HG02623 (cell line): ENCODE data around the gene PRR7.

Source experiments
- ATAC-seq: cut with Tn5 transposase; IDR thresholded peaks from one replicate; pipeline ENCODE4 v1.9.1; 2021; ENCODE audit warnings: moderate library complexity; ENCODE audit not compliant: unreplicated experiment

Gene PRR7

GRCh38 chr5:177466861-177467260 is 20.2 kb downstream of the PRR7 start:
- ATAC-seq, result no peak

- no peak for ATAC-seq
These were observed 20.8 kb downstream of the PRR7 start for GRCh38 chr5:177467436-177467835.

- no peak for ATAC-seq
These were observed 21.7 kb downstream of the PRR7 start for GRCh38 chr5:177468329-177468684.

GRCh38 chr5:177468685-177469628 is 22.3 kb downstream of the PRR7 start:
- no peak for ATAC-seq

- no peak for ATAC-seq
These were observed 23.3 kb downstream of the PRR7 start for GRCh38 chr5:177469750-177470525.

GRCh38 chr5:177470759-177471536 is 24.3 kb downstream of the PRR7 start:
- no peak for ATAC-seq

GRCh38 chr5:177471610-177472356 is 25.2 kb downstream of the PRR7 start:
- ATAC-seq, result no peak

GRCh38 chr5:177472460-177473442 is 26.1 kb downstream of the PRR7 start:
- no peak for ATAC-seq

GRCh38 chr5:177473443-177474001 is 26.9 kb downstream of the PRR7 start, which contains the start of gene DBN1:
Gene DBN1 (minus strand): TSS chr5:177473634. CDS start chr5:177473521, 113 bp downstream.
- ATAC-seq, result no peak

GRCh38 chr5:177474002-177474476 is 27.4 kb downstream of the PRR7 start:
- ATAC-seq, result no peak

GRCh38 chr5:177474846-177475562 is 28.4 kb downstream of the PRR7 start:
- no peak for ATAC-seq

- no peak for ATAC-seq
These were observed 29.2 kb downstream of the PRR7 start for GRCh38 chr5:177475563-177476427.

- no peak for ATAC-seq
These were observed 30.1 kb downstream of the PRR7 start for GRCh38 chr5:177476531-177477233.

GRCh38 chr5:177477701-177478477 is 31.3 kb downstream of the PRR7 start:
- no peak for ATAC-seq

- no peak for ATAC-seq
These were observed 32.4 kb downstream of the PRR7 start for GRCh38 chr5:177478711-177479646.
